MM.1S (cell line): ENCODE results near the gene CHMP4A.
"Not testable (repeated sequence)": the region's sequence is repeated elsewhere in the genome, so short reads cannot be mapped to it uniquely, and the experiment has no call there.

Experiments used
- EZH2phosphoT487 ChIP-seq: fragments of 300-600 bp; sonication (generic); IDR thresholded peaks from 2 replicates; pipeline ENCODE4 v1.6.1; 2018; ENCODE audit warnings: antibody characterized with exemption, low read length
- TF ChIP-seq, protein P1 (sequence below): fragments of 300-600 bp; sonication (generic); IDR thresholded peaks from 2 replicates; pipeline ENCODE4 v1.5.1; 2016; ENCODE audit warnings: antibody characterized with exemption, low read length, mixed read lengths

DNA sequence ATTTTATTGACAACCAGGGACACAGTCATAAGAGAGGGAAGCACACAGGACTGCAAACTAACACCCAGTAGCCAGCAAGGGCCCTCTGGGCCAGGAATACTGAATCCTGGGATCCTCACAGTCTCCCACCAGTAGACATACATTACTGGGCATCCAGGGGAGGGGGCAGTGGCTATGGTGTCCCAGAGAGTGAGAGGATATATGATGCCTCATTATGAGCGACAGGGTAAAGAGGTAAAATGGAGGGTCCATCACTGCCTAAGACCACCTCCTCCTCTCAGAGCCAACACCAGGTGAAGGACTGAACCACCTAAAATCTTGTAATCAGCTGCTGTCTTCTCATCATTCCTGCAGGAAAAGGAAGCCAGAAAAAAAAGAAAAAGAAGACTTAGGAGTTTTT lies 3.6 kb upstream of the CHMP4A start:
- TF ChIP-seq, protein P1, sequence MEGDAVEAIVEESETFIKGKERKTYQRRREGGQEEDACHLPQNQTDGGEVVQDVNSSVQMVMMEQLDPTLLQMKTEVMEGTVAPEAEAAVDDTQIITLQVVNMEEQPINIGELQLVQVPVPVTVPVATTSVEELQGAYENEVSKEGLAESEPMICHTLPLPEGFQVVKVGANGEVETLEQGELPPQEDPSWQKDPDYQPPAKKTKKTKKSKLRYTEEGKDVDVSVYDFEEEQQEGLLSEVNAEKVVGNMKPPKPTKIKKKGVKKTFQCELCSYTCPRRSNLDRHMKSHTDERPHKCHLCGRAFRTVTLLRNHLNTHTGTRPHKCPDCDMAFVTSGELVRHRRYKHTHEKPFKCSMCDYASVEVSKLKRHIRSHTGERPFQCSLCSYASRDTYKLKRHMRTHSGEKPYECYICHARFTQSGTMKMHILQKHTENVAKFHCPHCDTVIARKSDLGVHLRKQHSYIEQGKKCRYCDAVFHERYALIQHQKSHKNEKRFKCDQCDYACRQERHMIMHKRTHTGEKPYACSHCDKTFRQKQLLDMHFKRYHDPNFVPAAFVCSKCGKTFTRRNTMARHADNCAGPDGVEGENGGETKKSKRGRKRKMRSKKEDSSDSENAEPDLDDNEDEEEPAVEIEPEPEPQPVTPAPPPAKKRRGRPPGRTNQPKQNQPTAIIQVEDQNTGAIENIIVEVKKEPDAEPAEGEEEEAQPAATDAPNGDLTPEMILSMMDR, result not testable (repeated sequence)
- not testable (repeated sequence) for TF ChIP-seq EZH2phosphoT487
